Kidney (tissue), 14 donors: Measurements from ENCODE around the gene DNAH11. TPM values are rescaled to one million over a fixed set of nuclear protein-coding genes. Genes with fewer than 3 reads are reported as not detected.
"Not testable (repeated sequence)": the region's sequence is repeated elsewhere in the genome, so short reads cannot be mapped to it uniquely, and the experiment has no call there.

Experiments used
- DNase-seq, 5 donors: peaks; one replicate each; pipeline ENCODE4 v3.0.0-alpha.2; 2013 to 2020
- FAIRE-seq: peaks from 2 replicates; lab custom pipeline; 2012; peaks lifted over from hg19 to GRCh38; lab: Jason Lieb, UNC
- H3K27ac ChIP-seq, 2 donors: one replicate each; pipeline ENCODE4 v1.7.0; 2013; ENCODE audit warnings: low read depth in 2 of 2, low read length in 2 of 2, inconsistent platforms in 1 of 2
- H3K27me3 ChIP-seq: one replicate; pipeline ENCODE4 v1.7.1; 2013; ENCODE audit warnings: low read length, inconsistent platforms; ENCODE audit not compliant: control insufficient read depth, insufficient read depth
- H3K36me3 ChIP-seq, 3 donors: one replicate each; pipeline versions ENCODE4 v1.7.0 to v1.7.1; 2013; ENCODE audit warnings: low read length in 3 of 3, control low read depth in 1 of 3, inconsistent platforms in 1 of 3; ENCODE audit not compliant: insufficient read depth in 3 of 3, control insufficient read depth in 2 of 3
- H3K4me1 ChIP-seq, 3 donors: one replicate each; pipeline versions ENCODE4 v1.7.0 to v1.7.1; 2013; ENCODE audit warnings: low read length in 3 of 3, inconsistent platforms in 1 of 3, low read depth in 1 of 3; ENCODE audit not compliant: control insufficient read depth in 2 of 3, insufficient read depth in 2 of 3
- H3K4me3 ChIP-seq, 3 donors: one replicate each; pipeline versions ENCODE4 v1.7.0 to v1.8.1; 2013; ENCODE audit warnings: low read length in 3 of 3, control low read depth in 1 of 3, inconsistent platforms in 1 of 3
- H3K9ac ChIP-seq, 3 donors: one replicate each; pipeline versions ENCODE4 v1.7.0 to v1.7.1; 2013; ENCODE audit warnings: low read length in 3 of 3, control low read depth in 1 of 3, inconsistent platforms in 1 of 3
- H3K9me3 ChIP-seq, 3 donors: one replicate each; pipeline versions ENCODE4 v1.7.0 to v1.7.1; 2013; ENCODE audit warnings: low read length in 3 of 3, control low read depth in 1 of 3, inconsistent platforms in 1 of 3; ENCODE audit not compliant: control insufficient read depth in 2 of 3, insufficient read depth in 1 of 3
- CTCF ChIP-seq: IDR thresholded peaks from 3 replicates; pipeline ENCODE4 v1.5.1; 2012; ENCODE audit warnings: mild to moderate bottlenecking, moderate library complexity, borderline replicate concordance; ENCODE audit not compliant: insufficient read depth; ENCODE audit errors: extremely low read depth
- intact Hi-C: fragments of 100-400 bp; cut with DNase I; formaldehyde crosslinking; loops from one replicate; pipeline ENCODE4 v1.11.1; 2022
- polyA plus RNA-seq: library from polyadenylated mRNA; stranded (reverse); fragments of 350-450 nt; fragmentation: Illumina TruSeq; extraction: RNeasy Lipid Tissue Mini Kit (QIAGEN cat#74804); gene quantifications from one replicate; pipeline ENCODE4 v1.2.3, GENCODE V29; 2014; ENCODE audit warnings: low read depth, low replicate concordance; ENCODE audit not compliant: insufficient read depth
- total RNA-seq: library from RNA; stranded (reverse); fragmentation: NEBNext Ultra II Directional; extraction: Animal tissue kit (Norgen Biotek cat#: 25700); gene quantifications from one replicate; pipeline ENCODE4 v1.2.1, GENCODE V29; 2021
- donor health status: control.
- donor health status: control.
- donor health status: control.
- donor health status: control.
- donor health status: control.
- donor health status: DM: yes; HTN: yes; CAD: no.
- donor health status: Normal renal cell carcinoma (clear cell type).

The DNAH11 gene
- total and polyA plus RNA-seq, 2 donors from 2014 or later = 0.58 to 2.3 TPM

- no peak overlapping the region for H3K27ac ChIP-seq
- H3K9ac ChIP-seq = no peak overlapping the region
- DNase-seq (no peak), FAIRE-seq (no peak)
- H3K36me3 ChIP-seq = no peaks in the 10 kb centered on the region
- H3K4me3 ChIP-seq = no peak overlapping the region
- no peaks in the 10 kb centered on the region for H3K27me3 ChIP-seq
- intact Hi-C loops = no loop called here
- H3K9me3 ChIP-seq = no peaks in the 10 kb centered on the region
- no peaks in the 10 kb centered on the region for H3K4me1 ChIP-seq
- TF ChIP-seq CTCF = no peak
These were observed 181.7 kb downstream of the DNAH11 start for GRCh38 chr7:21724562-21724961.

GRCh38 chr7:21730399-21730798 is 187.6 kb downstream of the DNAH11 start:
- no peak for TF ChIP-seq CTCF
- no peak overlapping the region for H3K27ac ChIP-seq
- H3K4me3 ChIP-seq = no peak overlapping the region
- H3K9ac ChIP-seq = no peak overlapping the region
- no peaks in the 10 kb centered on the region for H3K9me3 ChIP-seq
- no peak for FAIRE-seq
- no peaks in the 10 kb centered on the region for H3K36me3 ChIP-seq
- H3K27me3 ChIP-seq = no peaks in the 10 kb centered on the region
- DNase-seq = no peak
- intact Hi-C loops = no loop called here
- no peaks in the 10 kb centered on the region for H3K4me1 ChIP-seq

GRCh38 chr7:21731977-21732376 is 189.1 kb downstream of the DNAH11 start:
- Histone ChIP-seq H3K27ac (no peak overlapping the region), H3K9me3 (no peaks in the 10 kb centered on the region), H3K36me3 (no peaks in the 10 kb centered on the region), H3K4me3 (no peak overlapping the region), H3K27me3 (no peaks in the 10 kb centered on the region), H3K9ac (no peak overlapping the region), H3K4me1 (no peaks in the 10 kb centered on the region)
- no peak for TF ChIP-seq CTCF
- no peak for DNase-seq
- intact Hi-C loops = no loop called here
- no peak for FAIRE-seq

GRCh38 chr7:21732956-21733355 is 190.1 kb downstream of the DNAH11 start:
- H3K27ac ChIP-seq, FAIRE-seq, H3K4me1 ChIP-seq, H3K36me3 ChIP-seq, H3K9me3 ChIP-seq, H3K9ac ChIP-seq, H3K4me3 ChIP-seq, DNase-seq, intact Hi-C loops, H3K27me3 ChIP-seq: not testable (repeated sequence)
